HK-2 (cell line): ENCODE data around the gene GK2.

Experiments
- DNase-seq: peaks from one replicate; pipeline ENCODE4 v3.0.0-alpha.2; 2018; ENCODE audit not compliant: unreplicated experiment

The GK2 gene

DNA sequence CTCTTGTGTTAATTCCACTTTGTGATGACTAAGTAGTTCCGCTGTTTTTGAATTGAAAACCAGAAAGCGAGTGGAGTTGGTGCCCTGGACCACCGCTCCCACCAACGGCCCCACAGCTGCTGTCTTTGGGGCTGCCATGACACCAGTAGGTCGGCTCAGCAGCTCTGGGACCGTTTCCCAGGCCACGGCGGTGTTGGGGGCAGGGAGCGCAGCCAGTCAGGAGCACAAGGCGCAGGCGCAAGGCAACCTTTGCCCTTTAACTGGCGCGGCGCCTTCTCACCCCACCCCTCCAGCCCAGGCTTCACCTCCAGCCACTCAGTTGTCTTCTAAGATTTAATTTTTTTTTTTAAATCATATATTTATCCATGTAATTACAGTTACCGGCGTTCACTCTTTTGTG is at the start of gene GK2:
Gene GK2, minus strand, starts transcription at position 166 of the 400 bp plus-strand sequence. Its CDS starts 28 bp downstream, at position 138.
- DNase-seq: no peak

DNA sequence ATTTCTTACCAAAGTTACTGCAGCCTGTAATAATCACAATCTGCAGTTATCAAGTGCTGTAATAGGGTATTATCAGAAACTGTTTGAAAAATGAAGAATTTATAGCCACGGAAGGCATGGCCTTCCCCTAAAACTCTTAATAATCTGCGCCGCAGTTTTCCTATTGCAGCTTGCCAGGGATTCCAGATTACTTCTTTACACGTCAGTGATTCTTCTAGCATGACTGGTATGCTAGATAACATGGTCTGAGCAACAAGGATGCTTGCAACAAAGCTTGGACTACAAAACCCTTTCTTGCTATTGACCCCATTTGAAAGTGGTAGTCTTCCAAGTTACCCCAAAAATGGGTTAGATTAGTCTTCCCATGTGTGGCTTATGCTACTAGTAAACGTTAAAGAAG is 47.2 kb upstream of the GK2 start:
- no peak for DNase-seq

DNA sequence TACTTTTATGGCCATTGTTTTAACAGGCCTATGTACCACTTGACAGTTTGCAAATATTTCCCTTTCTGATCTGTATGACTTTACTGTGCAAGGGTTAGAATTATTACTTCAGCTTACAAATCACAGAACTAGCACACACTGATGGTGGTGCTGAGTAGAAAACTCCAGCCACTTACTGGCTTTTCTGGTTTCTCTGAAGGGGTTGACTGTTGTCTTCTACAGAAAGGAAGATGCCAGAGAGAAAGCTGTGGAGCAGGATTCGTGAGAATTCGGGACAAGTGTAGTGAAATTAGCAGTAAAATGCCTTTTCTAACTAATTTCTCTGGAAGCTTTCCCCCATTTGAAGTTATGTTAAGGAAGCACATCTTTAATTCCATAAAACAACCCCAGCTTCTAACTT is 46.6 kb upstream of the GK2 start:
- no peak for DNase-seq

DNA sequence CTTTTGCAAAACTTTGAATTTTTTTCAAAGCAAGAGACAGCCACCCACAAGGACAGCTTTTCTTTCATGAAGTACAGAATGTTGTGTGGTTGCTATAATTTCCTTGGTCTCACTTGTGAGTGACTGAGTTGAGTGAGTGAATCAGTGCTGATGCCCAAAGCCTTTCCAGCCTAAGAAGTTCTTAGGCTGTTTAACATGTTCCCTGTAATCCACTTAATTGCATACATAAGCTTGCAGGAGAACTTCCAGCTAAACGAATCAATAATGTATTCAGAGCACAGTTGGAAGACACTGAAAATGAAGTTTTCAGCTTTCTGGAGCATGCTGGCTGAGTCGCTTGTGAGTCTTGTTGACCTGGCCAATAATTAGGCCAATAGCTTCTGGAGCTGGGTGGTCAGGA is 42.0 kb upstream of the GK2 start:
- DNase-seq: no peak

DNA sequence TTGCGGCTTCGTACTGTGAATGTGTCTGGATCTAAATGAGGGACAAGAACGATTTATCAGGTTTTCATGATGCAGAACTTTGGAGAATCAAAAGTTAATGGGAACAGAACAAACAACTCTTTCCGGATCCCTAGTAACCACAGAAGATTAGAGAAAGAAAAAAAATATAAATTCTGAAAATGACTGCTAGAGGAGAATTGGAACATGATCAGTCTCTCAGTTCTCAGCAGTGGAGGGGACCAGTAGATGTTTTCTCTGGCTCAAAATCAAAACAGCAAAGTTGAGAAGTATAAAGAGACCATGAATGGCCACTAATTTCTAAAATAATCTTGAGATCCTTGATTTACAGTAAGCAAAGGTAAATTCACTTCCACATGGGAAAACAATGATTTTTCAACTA is 38.1 kb upstream of the GK2 start:
- DNase-seq: no peak

DNA sequence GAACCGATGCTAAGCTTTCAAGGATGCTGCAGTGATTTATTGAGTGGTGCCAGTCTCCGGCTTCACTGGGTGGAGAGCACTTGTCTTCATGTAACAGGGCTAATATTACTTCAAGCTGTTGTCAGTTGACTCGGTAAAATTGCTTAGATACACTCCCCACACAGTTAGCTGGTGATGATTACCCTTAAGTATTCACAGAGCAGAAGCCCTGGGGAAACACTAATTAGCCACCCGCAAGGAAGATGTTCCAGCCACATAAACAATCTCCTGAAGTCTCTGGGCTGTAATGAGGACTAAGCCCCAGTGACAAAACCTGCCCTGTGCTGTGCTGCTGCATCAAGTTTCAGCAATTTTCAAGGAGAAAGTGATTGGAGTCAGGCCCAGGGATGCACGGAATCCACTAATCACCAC is 37.3 kb upstream of the GK2 start:
- DNase-seq: no peak

DNA sequence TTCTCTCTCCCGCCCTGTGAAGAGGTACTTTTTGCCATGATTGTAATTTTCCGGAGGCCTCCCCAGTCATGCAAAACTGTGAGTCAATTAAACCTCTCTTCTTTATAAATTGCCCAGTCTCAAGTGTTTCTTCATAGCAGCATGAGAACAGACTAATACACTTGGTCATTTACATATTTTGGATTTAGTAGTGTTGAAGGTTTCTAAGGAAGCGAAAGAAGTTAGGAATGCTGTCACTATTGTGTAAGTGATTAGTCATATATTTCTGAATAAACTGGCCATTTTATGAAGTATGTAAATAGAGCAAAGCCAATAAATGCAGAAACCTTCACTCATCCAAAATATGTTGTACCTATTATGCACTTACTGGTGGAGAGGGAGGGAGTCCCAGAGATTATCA is 34.4 kb upstream of the GK2 start:
- no peak for DNase-seq

DNA sequence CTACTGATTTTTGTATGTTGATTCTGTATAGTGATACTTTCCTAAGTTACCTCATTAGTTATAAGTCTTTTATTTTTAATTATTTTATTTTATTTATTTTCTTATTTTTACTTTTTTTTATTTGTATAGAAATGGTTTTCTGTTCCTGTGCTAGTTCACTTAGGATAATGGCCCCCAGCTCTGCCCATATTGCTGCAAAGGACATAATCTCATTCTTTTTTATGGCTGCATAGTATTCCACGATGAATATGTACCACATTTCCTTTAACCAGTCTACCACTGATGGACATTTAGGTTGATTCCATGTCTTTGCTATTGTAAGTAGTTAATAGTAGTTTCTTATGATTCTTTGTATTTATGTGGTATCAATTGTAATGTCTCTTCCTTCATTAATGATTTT is 31.5 kb upstream of the GK2 start:
- DNase-seq: no peak

DNA sequence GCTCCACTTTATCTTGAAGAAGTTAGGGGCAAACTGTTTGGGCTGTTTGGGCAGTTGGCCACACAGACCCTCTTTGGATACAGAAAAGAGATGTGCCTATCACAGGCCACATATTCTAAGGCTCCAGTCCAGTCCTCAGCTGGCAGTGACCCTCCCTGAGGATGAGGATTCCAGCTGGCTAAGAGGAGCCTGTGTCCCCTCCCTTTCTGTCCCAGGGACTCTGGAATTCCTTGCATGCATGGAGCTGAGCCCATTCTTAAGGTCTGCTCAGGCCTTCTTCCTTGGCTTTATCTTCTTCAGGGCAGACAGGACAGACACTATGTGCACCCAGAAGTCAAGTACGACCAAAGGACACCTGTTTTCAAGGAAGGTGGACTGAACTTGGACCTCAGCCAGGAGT is 23.8 kb upstream of the GK2 start:
- no peak for DNase-seq

DNA sequence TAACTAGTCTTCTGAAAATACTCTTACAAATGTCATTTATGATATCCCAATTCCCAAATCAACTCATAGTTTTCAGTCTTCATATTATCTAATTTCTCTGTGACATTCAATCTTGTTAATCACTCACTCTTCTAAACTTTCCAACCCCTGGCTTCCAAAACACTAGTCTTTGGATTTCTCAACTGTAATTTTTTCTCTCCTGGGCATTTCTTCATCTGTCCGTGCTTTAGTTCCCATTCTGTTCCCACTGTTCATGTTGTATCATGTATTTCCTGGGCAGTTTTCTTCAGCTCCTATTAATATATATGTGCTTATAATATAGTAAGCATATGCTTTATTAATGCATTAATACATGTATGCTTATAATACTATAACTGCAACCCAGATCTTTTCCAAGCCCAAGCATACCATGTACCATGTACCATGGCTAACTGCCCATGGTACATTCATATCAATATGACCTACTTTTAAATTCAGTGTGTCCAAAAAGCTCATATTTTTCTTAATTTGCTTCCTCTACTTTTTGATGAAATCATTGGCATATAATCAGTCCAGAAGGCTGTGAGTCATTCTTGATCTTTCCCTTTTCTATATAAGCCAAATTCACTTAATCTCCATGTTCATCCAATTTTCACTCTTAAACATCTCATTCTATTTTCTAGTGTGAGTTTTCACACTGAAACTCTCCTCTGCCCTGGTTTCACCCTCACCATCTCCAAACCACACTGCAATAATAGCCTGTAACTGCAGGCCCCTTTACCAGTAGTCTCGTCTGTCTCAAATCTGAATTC is 21.3 kb upstream of the GK2 start:
- DNase-seq: no peak

DNA sequence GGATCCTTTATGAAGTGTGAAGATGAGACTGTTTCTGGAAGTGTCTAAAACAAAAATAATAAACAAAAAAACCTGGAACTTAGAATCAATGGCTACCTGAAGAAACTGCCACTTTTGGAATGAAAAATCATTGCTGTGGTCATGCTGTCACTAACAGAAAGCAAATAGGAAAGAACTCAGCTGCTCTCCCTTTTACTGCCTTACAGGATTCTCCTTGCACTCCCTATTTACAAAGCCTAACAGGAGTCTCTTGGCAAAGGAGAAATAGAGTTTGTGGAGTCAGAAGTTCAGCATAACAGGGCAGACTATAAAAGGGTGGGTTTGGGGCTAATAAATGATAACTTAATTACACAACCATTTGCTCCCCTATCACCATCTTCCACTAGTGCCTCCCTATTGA is 19.0 kb upstream of the GK2 start:
- no peak for DNase-seq

DNA sequence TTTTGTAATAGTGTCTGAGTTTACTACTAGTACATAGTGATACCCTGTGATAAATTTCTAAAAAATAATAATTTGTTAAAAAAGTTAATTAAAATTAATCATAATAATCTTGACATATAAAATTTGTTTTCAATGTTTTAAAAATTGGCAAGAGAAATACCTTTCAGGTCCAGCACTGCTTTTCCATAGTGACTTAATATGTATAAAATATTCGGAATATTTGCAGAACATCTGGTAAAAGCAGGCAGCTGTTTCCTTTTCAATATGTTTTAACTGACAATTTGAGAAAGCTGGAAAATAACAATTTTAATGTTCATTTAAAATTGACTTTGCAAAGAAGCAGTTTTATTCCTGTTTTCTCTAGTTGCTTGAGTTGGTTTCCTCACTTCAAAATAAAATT is 17.6 kb upstream of the GK2 start:
- no peak for DNase-seq

DNA sequence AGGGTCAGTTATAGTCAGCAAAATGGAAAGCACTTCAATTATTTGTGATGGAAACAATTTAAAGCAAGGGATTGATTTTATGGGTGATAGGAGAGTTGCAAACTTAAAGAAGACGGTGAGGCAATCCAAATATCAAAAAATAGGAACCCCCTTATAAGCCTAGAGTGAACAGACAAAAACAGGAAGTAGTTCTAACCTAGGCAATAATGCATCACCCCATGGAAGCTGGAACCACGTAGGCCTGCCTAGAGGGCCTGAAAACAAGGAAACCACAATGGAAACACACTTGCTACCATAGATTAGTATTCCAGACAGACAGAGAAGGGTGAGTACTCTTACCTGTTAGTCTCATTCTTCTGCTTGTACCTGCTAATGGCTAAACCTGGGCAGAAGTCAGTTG is 13.5 kb upstream of the GK2 start:
- DNase-seq: no peak

DNA sequence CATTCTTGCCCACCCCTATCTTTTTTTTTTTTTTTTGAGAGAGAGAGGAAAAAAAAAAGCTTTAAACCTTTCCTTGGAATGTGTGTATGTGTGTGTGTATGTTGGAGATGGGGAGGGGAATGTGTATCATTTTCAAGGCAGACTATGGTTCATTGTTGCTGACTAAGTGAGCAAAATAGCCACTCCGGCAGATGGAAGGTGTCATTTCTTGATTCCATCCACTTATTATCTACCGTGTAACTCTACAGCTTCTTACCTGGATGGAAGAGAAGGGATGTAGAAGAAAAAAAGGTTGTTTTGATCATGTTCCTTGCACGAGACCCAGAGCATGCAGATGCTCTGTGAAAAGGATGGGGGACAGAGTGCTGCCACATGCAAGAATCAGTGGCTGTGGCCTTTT is 5.9 kb upstream of the GK2 start:
- no peak for DNase-seq

DNA sequence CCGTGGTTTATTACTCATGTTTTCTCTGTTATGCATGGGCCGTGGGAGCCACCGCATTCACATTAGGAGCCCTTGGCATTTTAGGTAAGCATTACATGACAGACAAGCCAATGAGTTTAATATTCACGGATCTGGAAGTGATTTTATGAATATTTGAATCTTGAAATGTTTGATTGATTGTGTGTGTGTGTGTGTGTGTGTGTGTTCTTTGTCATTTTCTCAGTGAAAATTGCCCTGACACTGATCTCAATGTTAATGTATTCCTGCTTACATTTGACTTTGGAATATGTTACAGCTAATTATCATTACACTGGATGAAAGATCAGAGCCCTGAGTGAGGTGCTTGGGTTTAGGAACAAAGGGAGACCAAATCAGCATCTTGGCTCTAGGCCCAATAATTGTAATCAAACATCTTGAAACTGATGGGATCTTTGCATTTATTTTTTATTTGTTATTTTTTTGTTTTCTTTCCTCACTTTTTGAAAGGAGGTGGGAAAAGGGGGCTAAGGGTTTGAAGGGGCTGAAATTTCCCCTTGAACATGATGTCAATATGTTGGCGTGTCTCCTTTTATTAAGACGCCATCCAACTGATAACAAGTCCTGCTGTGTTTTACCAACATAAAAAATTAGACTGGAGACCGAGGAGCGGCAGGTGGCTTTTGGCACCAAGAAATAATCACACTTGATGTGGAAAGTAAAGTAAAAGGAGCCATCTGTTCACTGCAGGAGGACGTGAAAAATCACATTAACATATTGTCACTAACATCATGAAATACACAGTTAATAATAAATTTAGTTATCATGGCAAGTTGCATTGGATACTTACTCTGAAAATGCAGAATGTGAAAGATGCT is 5.2 kb upstream of the GK2 start:
- DNase-seq: no peak

DNA sequence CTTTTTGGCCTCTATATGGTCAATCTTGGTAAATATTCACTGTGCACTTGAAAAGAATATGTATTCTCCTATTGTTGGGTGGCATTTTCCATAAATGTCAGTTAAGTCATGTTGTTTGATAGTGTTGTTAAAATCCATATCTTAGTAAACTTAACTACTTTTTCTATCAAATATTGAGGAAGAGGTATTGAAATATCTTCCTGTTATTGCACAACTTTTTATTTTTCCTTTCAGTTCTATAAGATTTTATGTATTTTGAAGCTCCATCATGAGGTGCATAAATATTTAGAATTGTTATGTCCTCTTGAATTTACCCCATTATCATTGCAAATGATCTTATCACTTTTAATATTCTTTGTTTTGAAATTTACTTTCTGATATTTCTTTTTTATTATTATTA is 3.4 kb downstream of the GK2 start:
- no peak for DNase-seq

DNA sequence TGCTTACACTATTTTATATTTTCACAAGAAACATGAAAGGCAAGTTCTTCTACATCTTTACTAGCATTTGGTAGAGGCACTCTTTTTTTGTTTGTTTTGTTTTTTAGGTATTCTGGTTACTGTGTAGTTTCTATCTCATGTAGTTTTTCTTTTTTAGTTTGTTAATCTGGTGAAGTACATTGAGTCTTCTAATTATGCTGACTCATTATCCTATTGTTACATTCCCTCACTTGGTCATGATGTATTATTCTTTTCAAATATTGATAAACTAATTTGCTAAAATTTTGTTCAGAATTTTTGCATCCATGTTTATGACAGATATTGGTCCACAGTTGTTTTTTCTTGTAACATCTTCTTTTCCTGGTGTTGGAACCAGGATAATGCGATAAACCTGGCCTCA is 4.7 kb downstream of the GK2 start:
- no peak for DNase-seq

DNA sequence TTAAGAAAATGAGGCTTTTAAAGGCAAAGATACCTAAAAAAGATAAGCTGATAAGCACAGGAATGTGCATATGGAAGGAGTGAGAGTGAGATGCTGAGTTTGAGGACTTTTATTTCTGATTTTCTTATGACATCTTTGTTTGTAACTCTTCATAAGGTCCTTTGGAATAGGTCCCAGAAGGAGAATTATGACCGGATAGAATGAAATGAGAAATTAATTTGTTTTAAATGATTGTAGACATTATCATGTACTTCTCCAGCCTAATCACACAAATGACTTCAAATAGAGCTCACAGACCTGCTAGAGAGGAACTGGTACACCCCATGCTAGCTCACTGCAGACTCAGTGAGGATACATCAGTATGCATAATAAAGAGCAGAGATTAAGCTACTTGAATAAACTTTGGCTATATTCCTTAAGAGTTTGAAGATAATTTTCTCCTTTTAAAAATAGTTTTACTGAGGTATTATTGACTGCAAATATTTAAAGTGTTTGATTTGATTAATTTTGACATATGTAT is 5.6 kb downstream of the GK2 start:
- no peak for DNase-seq

DNA sequence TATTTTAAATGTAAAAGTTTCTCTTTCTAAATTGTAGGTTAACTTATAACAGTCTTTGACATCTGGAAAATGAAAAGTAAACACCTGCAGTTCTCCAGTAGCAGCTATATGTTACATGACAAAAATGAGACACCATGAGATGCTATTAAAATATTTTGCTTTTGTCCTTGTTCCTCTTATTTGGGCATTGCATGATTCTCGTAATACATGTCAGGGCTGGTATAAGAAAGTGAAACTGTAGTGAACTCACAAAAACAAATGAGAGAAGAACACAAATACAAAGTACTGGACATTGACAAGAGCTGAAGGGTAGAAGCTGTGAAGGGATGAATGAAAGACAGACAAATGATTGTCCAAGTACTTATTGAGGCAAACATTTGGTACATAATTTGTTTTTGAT is 9.0 kb downstream of the GK2 start:
- no peak for DNase-seq

DNA sequence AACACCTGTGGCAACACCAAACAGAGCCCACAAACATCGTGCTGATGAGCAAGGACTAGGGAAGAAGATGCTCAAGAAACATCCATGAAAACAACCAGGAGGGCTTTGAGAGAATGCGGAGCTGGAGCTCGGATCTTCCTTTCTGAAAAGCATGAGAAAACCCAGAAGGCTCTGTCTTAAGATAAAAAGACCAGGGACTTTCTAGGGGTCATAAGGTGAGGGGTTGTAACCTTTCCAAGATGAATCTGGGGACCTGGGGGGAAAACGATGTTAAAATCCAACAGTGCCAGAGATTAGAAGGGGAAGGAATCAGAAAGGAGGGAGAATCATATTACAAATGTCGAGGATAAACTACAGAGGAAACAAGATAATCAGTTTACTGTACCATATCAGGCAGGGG is 10.1 kb downstream of the GK2 start:
- no peak for DNase-seq

DNA sequence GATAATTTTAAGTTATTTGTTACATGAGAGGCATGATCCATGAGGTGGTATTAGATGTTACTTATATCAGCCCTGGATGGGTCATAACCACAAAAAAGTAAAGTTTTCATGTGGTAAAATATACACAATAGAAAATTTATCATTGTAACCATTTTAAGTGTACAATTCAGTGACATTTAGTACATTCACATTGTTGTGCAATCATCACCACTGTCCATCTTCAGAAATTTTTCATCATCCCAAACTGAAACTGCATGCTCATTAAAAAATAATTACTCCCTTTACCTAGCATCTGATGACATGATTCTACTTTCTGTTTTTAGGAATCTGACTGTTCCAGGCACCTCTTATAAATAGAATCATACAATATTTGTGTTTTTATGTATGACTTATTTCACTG is 11.2 kb downstream of the GK2 start:
- DNase-seq: no peak

DNA sequence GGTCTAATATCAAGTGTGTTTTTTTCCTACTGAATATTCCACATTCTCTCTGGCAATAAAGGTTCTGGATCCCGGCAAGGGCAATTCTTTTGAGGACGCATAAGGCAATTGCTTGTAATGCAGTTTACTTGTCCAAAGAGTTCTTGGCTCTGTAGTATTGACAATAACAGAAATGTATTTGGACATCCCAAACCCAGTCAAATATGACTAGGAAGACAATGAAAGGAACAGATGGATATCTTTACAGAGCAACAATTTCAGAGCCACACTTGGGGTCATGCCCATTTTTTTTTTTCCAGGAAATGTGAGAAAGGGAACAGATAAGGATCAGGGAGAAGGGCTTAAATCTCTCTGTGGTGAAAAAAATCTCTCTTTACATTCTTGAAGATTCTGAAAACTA is 12.2 kb downstream of the GK2 start:
- no peak for DNase-seq

DNA sequence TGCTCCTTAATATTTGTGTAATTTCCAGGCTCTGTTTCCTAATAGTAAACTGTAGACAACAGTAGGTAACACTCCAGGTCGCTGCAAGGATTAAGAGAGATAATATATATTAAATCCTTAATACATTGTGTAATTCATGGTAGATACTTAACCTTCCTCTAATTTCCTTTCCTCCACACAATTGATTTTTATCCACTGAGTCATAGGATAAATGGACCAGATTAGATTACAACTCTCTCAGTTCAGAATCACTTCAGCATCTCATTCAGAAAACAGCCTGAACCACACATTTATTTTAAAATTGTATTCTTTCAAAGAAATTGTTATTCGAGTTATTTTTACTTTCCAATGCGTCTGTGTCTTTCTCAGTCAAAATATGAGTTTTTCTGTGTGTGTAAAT is 17.1 kb downstream of the GK2 start:
- no peak for DNase-seq
